HG02642 (cell line): ENCODE results near the gene STX7.
"Not testable (repeated sequence)": the region's sequence is repeated elsewhere in the genome, so short reads cannot be mapped to it uniquely, and the experiment has no call there.

Source experiments
- ATAC-seq: cut with Tn5 transposase; IDR thresholded peaks from one replicate; pipeline ENCODE4 v1.9.1; 2021; ENCODE audit warnings: mild to moderate bottlenecking; ENCODE audit not compliant: unreplicated experiment, poor library complexity

Gene STX7

DNA sequence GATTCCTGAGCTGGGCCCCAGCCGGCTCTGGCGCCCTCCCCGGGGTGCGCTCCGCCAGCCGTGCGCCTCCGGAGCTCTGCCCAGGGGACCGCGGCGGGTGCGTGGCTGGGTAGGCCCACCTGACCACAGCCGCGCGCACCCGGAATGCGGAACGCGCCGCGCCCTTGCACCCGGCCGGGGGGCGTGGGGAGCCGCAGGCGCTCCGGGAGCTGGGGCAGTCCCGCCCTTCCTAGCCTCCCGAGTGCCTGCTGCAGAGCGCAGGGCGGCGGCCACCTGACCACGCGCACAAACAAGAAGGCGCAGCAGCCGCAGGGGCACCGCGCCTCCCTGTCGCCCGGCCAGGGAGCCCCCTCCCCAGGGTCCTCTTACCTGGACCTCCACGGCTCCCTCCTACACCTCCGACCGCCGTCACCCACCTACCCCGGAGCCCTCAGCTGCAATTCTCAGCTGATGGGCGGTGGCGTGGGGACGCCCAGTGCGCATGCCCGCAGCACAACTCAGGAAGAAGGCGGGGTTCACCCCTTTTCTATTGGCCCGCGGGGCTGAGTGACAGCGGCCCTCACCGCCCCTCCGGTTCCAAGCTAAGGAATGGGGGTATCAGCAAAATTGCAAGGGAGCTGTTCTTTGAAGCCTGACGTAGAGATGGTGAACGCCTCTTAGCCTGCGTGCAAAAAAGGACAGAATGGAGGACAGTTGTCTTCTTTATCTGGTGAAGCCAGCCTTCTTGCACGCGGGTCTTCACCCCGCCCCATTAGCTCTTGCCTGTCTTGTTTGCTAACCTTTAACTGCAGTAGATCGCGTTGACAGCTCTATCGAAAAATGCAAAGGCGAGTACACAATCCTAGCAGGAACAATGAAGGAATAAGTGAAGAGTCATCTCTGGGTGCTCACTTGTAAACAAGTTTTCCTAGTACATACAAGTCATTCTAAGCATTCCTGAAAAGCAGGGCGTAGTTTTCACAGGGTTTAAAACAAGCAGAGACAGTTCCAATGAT, at the start of gene STX7:
Gene STX7, minus strand, starts transcription at position 479 of the 995 bp plus-strand sequence. CDS start 9,586 bp downstream, outside the sequence.
- peak; percentile 93 for ATAC-seq

- ATAC-seq = not testable (repeated sequence)
Measured at GRCh38 chr6:132560087-132560486, 47.2 kb upstream of the STX7 start.

- no peak for ATAC-seq
Measured at GRCh38 chr6:132552372-132552771, 39.5 kb upstream of the STX7 start, which contains the start of gene TAAR8. Gene TAAR8 (plus strand): TSS chr6:132552672. CDS start chr6:132552693, 21 bp downstream.

GRCh38 chr6:132551214-132551613, 38.3 kb upstream of the STX7 start:
- no peak for ATAC-seq

DNA sequence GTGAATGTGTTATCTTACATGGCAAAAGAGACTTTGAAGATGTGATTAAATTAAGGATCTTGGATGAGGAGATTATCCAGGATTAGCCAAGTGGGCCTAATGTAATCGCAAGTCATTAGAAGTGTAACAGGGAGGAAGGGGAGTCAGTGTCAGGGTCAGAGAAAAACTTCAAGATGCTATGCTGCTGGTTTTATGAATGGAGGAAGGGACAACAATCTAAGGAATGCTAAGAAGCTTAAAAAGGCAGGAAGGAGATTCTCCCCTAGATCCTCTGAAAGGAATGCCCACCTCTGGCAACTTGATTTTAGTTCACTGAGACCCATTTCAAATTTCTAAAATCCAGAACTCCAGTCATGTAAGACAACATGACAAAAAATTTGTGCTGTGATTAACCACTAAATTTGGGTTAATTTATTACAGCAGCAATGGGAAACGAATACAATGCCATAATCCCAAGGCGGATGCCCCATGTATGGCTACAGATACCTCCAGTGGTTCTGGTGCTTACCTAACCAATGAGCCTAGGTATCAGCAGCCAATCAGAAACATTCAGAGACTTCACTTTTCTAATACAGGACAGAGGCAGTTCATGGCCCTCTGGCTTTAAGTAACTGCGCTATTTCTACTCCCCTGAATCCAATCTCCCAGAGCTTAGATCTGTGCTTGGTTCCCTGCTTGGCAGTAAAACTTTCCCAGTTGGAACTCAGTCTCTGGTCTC, 36.0 kb upstream of the STX7 start:
- no peak for ATAC-seq

DNA sequence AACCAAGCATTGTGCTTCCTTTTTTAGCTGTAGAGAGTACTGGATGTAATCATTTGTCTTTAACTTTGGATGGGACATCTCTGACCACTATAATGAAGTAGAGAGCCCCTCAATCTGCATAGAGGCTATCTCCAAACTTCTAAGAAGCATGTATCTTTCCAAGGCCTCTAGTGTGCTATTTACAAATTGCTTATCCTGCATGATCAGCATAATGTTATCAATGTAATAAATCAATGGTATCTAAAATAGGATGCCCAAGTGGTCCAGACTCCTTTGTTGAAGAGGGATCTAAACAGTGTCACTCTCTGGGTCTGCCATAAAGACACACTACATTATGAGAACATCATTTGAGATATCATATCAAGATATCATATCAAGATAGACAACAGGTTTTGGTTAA, 31.9 kb upstream of the STX7 start:
- no peak for ATAC-seq

GRCh38 chr6:132537977-132538376, 25.1 kb upstream of the STX7 start, which contains the start of gene TAAR9:
Gene TAAR9 (plus strand): TSS chr6:132538277. CDS start chr6:132538290, 13 bp downstream.
- ATAC-seq = no peak

GRCh38 chr6:132537145-132537544, 24.2 kb upstream of the STX7 start:
- no peak for ATAC-seq

DNA sequence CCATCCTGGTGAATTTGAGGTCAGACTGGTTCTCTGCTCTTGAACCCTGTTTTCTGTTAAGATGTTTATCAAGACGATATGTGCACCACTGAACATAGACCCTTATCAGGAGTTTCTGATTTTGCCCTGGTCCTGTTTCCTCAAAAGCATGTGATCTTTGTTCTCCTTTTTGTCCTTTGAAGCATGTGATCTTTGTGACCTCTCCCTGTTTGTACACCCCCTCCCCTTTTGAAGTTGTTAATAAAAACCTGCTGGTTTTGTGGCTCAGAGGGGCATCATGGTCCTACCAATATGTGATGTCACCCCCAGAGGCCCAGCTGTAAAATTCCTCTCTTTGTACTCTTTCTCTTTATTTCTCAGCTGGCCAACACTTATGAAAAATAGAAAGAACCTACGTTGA, 21.6 kb upstream of the STX7 start:
- ATAC-seq = not testable (repeated sequence)

DNA sequence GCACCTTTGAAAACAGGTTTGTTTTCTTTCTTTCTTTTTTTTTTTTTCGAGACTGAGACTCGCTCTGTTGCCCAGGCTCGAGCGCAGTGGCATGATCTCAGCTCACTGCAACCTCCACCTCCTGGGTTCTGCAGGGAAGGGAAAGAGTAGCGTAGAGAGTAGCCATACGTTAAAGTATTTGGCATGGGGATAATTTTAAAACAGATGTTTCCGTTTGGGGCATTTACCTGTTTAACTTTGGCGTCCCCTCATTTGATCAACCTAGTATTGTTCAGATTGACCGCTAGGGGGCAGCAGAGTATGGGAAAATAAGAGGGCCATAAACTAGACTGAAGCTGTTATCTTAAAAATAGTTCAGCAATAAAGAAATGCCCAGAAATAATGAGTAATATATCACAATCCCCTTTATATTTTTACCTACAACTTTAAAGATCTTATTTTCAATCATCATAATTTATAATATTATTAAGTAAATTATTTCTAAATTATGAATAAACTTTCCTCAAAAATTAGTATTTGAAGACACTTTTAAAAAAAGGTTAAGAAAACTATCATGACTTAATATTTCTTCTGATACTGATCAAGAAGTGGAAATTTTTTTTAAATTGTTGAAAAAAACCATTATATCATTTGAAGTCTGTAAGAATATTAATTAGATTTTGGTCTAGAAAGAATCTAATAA, 17.5 kb upstream of the STX7 start:
- peak; percentile 85 for ATAC-seq

DNA sequence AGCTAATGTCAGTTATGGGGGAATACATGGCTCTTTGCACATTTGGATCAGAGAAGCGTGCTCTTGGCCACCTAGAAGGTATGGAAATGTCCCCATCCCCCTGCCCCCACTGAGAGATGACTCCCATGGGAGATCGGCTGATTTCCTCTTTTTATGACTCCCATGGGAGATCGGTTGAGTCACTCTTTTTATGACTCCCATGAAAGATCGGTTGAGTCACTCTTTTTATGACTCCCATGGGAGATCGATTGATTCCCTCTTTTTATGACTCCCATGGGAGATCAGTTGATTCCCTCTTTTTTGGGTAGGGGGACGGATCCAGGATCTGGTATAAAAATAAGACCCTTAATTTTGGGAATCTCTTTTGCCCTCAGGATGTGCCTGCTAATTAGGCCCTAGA, 14.9 kb upstream of the STX7 start:
- ATAC-seq = no peak

GRCh38 chr6:132526461-132526860, 13.5 kb upstream of the STX7 start:
- ATAC-seq = no peak

DNA sequence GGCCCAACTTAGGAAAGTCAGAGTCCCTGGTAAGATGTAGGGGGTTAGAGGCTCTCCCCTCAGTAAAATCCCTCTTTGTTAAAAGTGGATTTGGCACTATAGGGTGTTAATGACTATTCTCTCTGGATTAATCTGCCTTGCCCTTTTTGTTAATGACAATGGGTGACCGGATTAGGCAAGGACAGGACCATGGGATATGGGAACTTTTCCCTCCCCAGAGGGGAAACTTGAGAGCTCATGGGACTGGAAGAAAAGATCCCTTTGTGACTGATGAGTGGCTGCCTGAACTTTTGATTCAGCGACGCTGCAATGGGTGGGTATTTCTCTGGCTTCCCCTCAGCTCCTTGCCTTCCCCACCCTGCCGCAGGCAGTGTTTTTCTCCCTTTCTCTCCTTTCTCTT, 12.9 kb upstream of the STX7 start:
- ATAC-seq = no peak

DNA sequence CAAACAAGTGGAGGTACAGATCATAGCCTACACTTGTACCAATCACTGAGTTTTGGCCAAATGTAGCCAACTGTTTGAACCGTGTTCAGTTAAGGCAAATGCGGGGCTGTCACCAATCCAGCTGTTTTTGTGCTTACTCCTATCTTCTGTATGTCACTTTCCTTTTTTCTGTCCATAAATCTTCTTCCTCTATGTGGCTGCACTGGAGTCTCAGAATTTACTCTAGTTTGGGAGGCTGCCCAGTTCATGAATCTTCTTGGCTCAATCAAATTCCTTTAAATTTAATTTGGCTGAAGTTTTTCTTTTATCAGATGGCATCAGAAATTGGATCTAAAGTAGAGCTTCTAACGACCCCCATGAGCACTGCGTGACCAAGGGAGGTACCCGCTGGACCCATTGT, 11.7 kb upstream of the STX7 start:
- no peak for ATAC-seq

- no peak for ATAC-seq
Measured at GRCh38 chr6:132520953-132521352, 8.0 kb upstream of the STX7 start.

DNA sequence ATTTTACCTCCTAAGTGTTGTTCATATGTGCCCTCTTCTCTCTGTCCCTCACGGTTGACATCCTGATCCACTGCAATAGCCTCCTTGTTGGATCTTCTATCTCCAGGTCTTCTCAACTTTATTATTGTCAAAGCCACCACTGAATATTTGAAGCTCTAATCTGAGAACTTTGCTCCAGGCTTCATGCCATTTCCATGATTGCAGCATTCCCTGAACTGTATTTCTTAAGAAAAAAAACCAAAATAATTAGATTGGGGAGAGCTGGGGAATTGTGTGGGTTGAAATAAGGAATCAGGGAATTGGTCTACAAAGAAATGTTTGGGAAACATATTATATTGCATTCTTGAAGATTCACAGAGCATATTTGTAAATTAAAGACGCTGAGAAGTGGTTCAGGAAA, 2.5 kb upstream of the STX7 start:
- no peak for ATAC-seq

- no peak for ATAC-seq
Measured at GRCh38 chr6:132513831-132514545, 1.1 kb upstream of the STX7 start.

- no peak for ATAC-seq
Measured at GRCh38 chr6:132512342-132512637, 626 bp downstream of the STX7 start.

DNA sequence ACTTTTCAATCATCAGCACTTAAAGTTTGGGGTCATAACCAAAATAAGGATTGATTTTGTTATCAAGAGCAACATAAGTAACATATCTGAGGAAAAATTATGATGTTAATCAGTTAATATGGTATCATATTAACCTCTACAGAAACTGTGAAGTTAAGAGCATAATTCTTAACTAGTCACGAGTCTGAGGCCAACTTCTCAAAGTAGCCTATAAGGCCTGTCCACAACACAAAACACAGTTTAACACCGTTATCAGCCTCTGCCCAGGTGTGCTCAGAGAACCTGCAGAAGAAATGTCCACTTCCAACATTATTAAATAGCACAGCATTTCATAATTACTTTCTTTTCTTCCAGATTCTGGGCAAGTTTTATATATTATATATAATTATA, 1.1 kb downstream of the STX7 start:
- no peak for ATAC-seq

DNA sequence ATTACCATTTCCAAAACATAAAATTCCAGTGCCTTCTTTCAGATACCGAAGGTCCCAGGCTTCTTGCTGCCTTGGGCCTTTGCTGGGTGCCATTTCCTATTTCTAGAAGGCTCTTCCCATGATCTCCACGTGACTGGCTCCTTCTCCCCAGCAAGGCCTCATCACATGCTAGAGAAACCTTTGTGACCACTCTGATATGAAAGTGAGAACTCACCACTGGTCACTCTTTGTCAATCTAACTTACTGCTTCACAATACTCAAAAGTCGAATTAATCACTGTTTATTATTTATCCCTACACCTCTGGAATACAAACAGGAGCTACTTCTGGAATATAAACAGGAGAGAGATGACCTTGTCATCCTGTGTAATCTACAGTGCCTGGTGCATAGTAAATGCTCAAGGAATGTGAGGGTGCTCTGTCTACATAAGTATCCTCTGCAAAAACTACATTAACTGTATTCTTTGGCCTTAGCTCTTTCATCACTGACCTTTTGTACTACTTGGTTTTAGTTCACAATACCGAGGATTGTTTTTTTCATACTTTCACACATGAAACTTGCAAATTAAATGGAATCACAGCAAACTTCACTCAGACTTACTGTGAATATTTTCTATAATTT, 1.6 kb downstream of the STX7 start:
- no peak for ATAC-seq
